ENCODE results near the gene KRTAP5-8.

DNA sequence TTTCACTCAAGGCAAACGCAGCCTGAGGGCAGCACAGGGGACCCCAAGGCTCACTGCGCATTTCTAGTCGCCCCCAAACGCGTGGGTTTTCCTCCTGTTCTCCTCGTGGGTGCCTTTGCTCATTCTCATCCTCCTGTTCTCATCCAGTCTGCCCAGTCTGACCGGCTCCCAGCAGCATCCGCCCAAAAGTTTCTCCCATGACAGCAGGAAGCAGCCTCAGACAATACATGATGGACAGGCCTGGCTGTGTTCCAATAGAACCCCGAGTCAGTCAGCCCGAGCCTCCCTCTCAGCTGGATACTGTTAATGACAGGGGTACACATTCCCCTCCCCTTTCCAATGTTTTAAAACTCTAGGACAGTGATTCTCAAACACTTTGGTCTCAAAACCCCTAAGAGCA lies 33.3 kb upstream of the KRTAP5-8 start:
- TF ChIP-seq, protein P1, sequence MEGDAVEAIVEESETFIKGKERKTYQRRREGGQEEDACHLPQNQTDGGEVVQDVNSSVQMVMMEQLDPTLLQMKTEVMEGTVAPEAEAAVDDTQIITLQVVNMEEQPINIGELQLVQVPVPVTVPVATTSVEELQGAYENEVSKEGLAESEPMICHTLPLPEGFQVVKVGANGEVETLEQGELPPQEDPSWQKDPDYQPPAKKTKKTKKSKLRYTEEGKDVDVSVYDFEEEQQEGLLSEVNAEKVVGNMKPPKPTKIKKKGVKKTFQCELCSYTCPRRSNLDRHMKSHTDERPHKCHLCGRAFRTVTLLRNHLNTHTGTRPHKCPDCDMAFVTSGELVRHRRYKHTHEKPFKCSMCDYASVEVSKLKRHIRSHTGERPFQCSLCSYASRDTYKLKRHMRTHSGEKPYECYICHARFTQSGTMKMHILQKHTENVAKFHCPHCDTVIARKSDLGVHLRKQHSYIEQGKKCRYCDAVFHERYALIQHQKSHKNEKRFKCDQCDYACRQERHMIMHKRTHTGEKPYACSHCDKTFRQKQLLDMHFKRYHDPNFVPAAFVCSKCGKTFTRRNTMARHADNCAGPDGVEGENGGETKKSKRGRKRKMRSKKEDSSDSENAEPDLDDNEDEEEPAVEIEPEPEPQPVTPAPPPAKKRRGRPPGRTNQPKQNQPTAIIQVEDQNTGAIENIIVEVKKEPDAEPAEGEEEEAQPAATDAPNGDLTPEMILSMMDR (conservative IDR thresholded peaks at IDR 0.05; ENCODE audit: low read depth, low read length): no peak
- TF ChIP-seq EZH2 (IDR thresholded peaks at IDR 0.05; ENCODE audit: low read length, unreplicated experiment): no peak
